Large intestine (tissue), 3 donors: Measurements from ENCODE around the gene MRPL54. TPM values are rescaled to one million over a fixed set of nuclear protein-coding genes. Genes with fewer than 3 reads are reported as not detected.
A peak's percentile ranks its signal among the peaks of the same experiment; 100 is the strongest.

Experiments used
- DNase-seq, 2 donors: peaks; one replicate each; pipeline versions ENCODE4 v3.0.0 to v3.0.0-alpha.2; 2013
- H3K27ac ChIP-seq: one replicate; pipeline ENCODE4 v1.5.1; 2013; ENCODE audit warnings: low read length
- H3K27me3 ChIP-seq: 2 replicates; pipeline ENCODE4 v1.6.1; 2013; ENCODE audit warnings: low read length; ENCODE audit not compliant: control insufficient read depth, insufficient read depth
- H3K36me3 ChIP-seq: 2 replicates; pipeline ENCODE4 v1.6.1; 2013; ENCODE audit warnings: low read length; ENCODE audit not compliant: control insufficient read depth, insufficient read depth
- H3K4me1 ChIP-seq: one replicate; pipeline ENCODE4 v1.6.1; 2013; ENCODE audit warnings: low read length; ENCODE audit not compliant: control insufficient read depth, insufficient read depth
- H3K4me3 ChIP-seq: one replicate; pipeline ENCODE4 v1.5.1; 2013; ENCODE audit warnings: low read length
- H3K9me3 ChIP-seq: one replicate; pipeline ENCODE4 v1.6.1; 2013; ENCODE audit warnings: mild to moderate bottlenecking, low read depth, low read length, moderate library complexity; ENCODE audit not compliant: control insufficient read depth
- WGBS: methylation state at CpG from one replicate; pipeline ENCODE4 v1.1.5; 2013; ENCODE audit warnings: low lambda C conversion rate; ENCODE audit not compliant: insufficient coverage; 5-methylcytosine and 5-hydroxymethylcytosine counted together
- polyA plus RNA-seq: library from polyadenylated mRNA; unstranded; fragments of 120-200 nt; gene quantifications from one replicate; pipeline ENCODE4 v1.2.1, GENCODE V29; 2013

MRPL54 gene
- polyA plus RNA-seq, 1 donor, result 52.1 TPM

GRCh38 chr19:3768015-3768747 is 5.7 kb downstream of the MRPL54 start:
- Histone ChIP-seq H3K36me3 (peaks cover 21% of the 10 kb centered on the region), H3K27ac (no peak overlapping the region), H3K4me3 (no peak overlapping the region), H3K9me3 (no peaks in the 10 kb centered on the region), H3K4me1 (peaks cover 6% of the 10 kb centered on the region), H3K27me3 (no peaks in the 10 kb centered on the region)
- no CpG with 5 or more reads among the region's 25 CpGs for WGBS
- DNase-seq, result peak; percentile 39 to 77

- Histone ChIP-seq H3K27ac (no peak overlapping the region), H3K4me1 (peaks cover 3% of the 10 kb centered on the region), H3K36me3 (peaks cover 21% of the 10 kb centered on the region), H3K4me3 (no peak overlapping the region), H3K27me3 (no peaks in the 10 kb centered on the region), H3K9me3 (no peaks in the 10 kb centered on the region)
- 97% methylated on average over 3 of the region's 7 CpGs for WGBS
- DNase-seq, result no peak
Observed at GRCh38 chr19:3768748-3769099, 6.2 kb downstream of the MRPL54 start.

- WGBS, result no CpG with 5 or more reads among the region's 17 CpGs
- H3K27me3 ChIP-seq, result no peaks in the 10 kb centered on the region
- DNase-seq, result no peak
- H3K27ac ChIP-seq, result no peak overlapping the region
- peaks cover 3% of the 10 kb centered on the region for H3K4me1 ChIP-seq
- H3K36me3 ChIP-seq, result peaks cover 21% of the 10 kb centered on the region
- no peaks in the 10 kb centered on the region for H3K9me3 ChIP-seq
- no peak overlapping the region for H3K4me3 ChIP-seq
Observed at GRCh38 chr19:3769494-3769893, 7.0 kb downstream of the MRPL54 start.

- Histone ChIP-seq H3K4me3 (no peak overlapping the region), H3K27ac (no peak overlapping the region), H3K27me3 (no peaks in the 10 kb centered on the region), H3K36me3 (peaks cover 16% of the 10 kb centered on the region), H3K4me1 (peaks cover 3% of the 10 kb centered on the region), H3K9me3 (no peaks in the 10 kb centered on the region)
- WGBS, result no CpG with 5 or more reads among the region's 53 CpGs
- DNase-seq, result no peak
Observed at GRCh38 chr19:3770136-3770999, 7.9 kb downstream of the MRPL54 start.

GRCh38 chr19:3771000-3771905 is 8.8 kb downstream of the MRPL54 start:
- DNase-seq, result no peak
- peaks cover 3% of the 10 kb centered on the region for H3K4me1 ChIP-seq
- whole genome bisulfite sequencing, result no CpG with 5 or more reads among the region's 35 CpGs
- no peak overlapping the region for H3K4me3 ChIP-seq
- no peaks in the 10 kb centered on the region for H3K9me3 ChIP-seq
- no peak overlapping the region for H3K27ac ChIP-seq
- H3K36me3 ChIP-seq, result peaks cover 16% of the 10 kb centered on the region
- no peaks in the 10 kb centered on the region for H3K27me3 ChIP-seq

- no CpG with 5 or more reads among the region's 23 CpGs for WGBS
- Histone ChIP-seq H3K27ac (no peak within 1 kb of the TSS), H3K27me3 (no peaks in the 10 kb centered on the region), H3K9me3 (no peaks in the 10 kb centered on the region), H3K36me3 (peaks cover 9% of the 10 kb centered on the region), H3K4me3 (no peak within 1 kb of the TSS), H3K4me1 (peaks cover 3% of the 10 kb centered on the region)
- no peak for DNase-seq
Observed at GRCh38 chr19:3771906-3772455, 9.5 kb downstream of the MRPL54 start, which contains the start of gene RAX2. RAX2 (minus strand) TSS chr19:3772228; CDS start chr19:3771742, 486 bp downstream.

- Histone ChIP-seq H3K27ac (no peak overlapping the region), H3K9me3 (peaks cover 5% of the 10 kb centered on the region), H3K4me1 (no peaks in the 10 kb centered on the region), H3K4me3 (no peak overlapping the region), H3K27me3 (no peaks in the 10 kb centered on the region), H3K36me3 (no peaks in the 10 kb centered on the region)
- no peak for DNase-seq
- no CpG with 5 or more reads among the region's 12 CpGs for WGBS
Observed at GRCh38 chr19:3773814-3774515, 11.5 kb downstream of the MRPL54 start.

- Histone ChIP-seq H3K9me3 (peaks cover 8% of the 10 kb centered on the region), H3K4me1 (no peaks in the 10 kb centered on the region), H3K27me3 (no peaks in the 10 kb centered on the region), H3K4me3 (no peak overlapping the region), H3K36me3 (no peaks in the 10 kb centered on the region), H3K27ac (no peak overlapping the region)
- DNase-seq, result no peak
- WGBS, result no CpG with 5 or more reads among the region's 25 CpGs
Observed at GRCh38 chr19:3774621-3775373, 12.3 kb downstream of the MRPL54 start.

GRCh38 chr19:3775374-3775711 is 12.9 kb downstream of the MRPL54 start:
- no CpG with 5 or more reads among the region's 2 CpGs for WGBS

More at GRCh38 chr19:3775374-3775711, 12.9 kb downstream of the MRPL54 start:
- peaks cover 8% of the 10 kb centered on the region for H3K9me3 ChIP-seq
- no peaks in the 10 kb centered on the region for H3K4me1 ChIP-seq
- no peak overlapping the region for H3K4me3 ChIP-seq
- H3K27ac ChIP-seq, result no peak overlapping the region
- H3K36me3 ChIP-seq, result no peaks in the 10 kb centered on the region
- no peaks in the 10 kb centered on the region for H3K27me3 ChIP-seq
- DNase-seq, result no peak
